GM12864 (cell line): Measurements from ENCODE around the gene TNN.
A peak's percentile ranks its signal among the peaks of the same experiment; 100 is the strongest.

ENCODE experiments used
- DNase-seq: peaks from one replicate; pipeline ENCODE4 v3.0.0-alpha.2; 2011; ENCODE audit warnings: low read depth
- H3K4me3 ChIP-seq: 2 replicates; pipeline ENCODE4 v1.5.1; 2011; ENCODE audit warnings: mild to moderate bottlenecking, low read depth, low read length, control low read depth
- CTCF ChIP-seq: IDR thresholded peaks from 2 replicates; pipeline ENCODE4 v1.5.1; 2011; ENCODE audit warnings: low read depth, mild to moderate bottlenecking, moderate library complexity, low read length, control low read depth, inconsistent platforms; ENCODE audit errors: missing control alignments

TNN gene

GRCh38 chr1:175152006-175152652 lies 84.5 kb downstream of the TNN start:
- peak; percentile 93 for TF ChIP-seq CTCF
- H3K4me3 ChIP-seq: no peak overlapping the region
- DNase-seq: no peak

GRCh38 chr1:175154629-175155472 lies 87.2 kb downstream of the TNN start:
- no peak for DNase-seq
- TF ChIP-seq CTCF: peak; percentile 83
- H3K4me3 ChIP-seq: no peak overlapping the region

GRCh38 chr1:175155473-175155856 lies 87.8 kb downstream of the TNN start:
- no peak for DNase-seq
- no peak for TF ChIP-seq CTCF

GRCh38 chr1:175155936-175156335 lies 88.3 kb downstream of the TNN start:
- no peak overlapping the region for H3K4me3 ChIP-seq
- no peak for DNase-seq
- TF ChIP-seq CTCF: no peak

More at GRCh38 chr1:175155473-175155856, 87.8 kb downstream of the TNN start:
- no peak overlapping the region for H3K4me3 ChIP-seq

GRCh38 chr1:175157200-175157599 lies 89.6 kb downstream of the TNN start:
- no peak for TF ChIP-seq CTCF
- no peak overlapping the region for H3K4me3 ChIP-seq
- no peak for DNase-seq

GRCh38 chr1:175158170-175158591 lies 90.5 kb downstream of the TNN start:
- H3K4me3 ChIP-seq: no peak overlapping the region
- no peak for TF ChIP-seq CTCF
- DNase-seq: no peak
